Calu3 (cell line): Measurements from ENCODE around the gene SYNPR. TPM values are rescaled to one million over a fixed set of nuclear protein-coding genes. Genes with fewer than 3 reads are reported as not detected.

Experiments used
- BruUV-seq: library from RNA; stranded (reverse); fragments of 400-500 nt; replicated peaks from 2 replicates; lab custom pipeline; 2021; lab: Mats Ljungman, UMichigan
- CTCF ChIA-PET: fragments of 300-600 bp; sonication (Branson Sonifier 250); formaldehyde crosslinking; loops from one replicate; lab custom pipeline; 2022; ENCODE audit warnings: antibody characterized with exemption; lab: Charles Lee
- DNase-seq: peaks from one replicate; pipeline ENCODE4 v3.0.0; 2022
- H3K27ac Mint-ChIP-seq: one replicate; pipeline ENCODE4 v1.8.0; 2022; ENCODE audit warnings: mixed read lengths; ENCODE audit not compliant: unreplicated experiment
- H3K27me3 Mint-ChIP-seq: one replicate; pipeline ENCODE4 v1.8.0; 2022; ENCODE audit warnings: mixed read lengths; ENCODE audit not compliant: unreplicated experiment
- H3K36me3 Mint-ChIP-seq: one replicate; pipeline ENCODE4 v1.8.0; 2022; ENCODE audit warnings: mild to moderate bottlenecking, moderate library complexity, mixed read lengths; ENCODE audit not compliant: insufficient read depth, unreplicated experiment
- H3K4me1 Mint-ChIP-seq: one replicate; pipeline ENCODE4 v1.8.0; 2022; ENCODE audit warnings: mild to moderate bottlenecking, low read depth, mixed read lengths; ENCODE audit not compliant: unreplicated experiment
- H3K4me3 Mint-ChIP-seq: one replicate; pipeline ENCODE4 v1.8.0; 2022; ENCODE audit warnings: mild to moderate bottlenecking, low read depth, moderate library complexity, mixed read lengths; ENCODE audit not compliant: unreplicated experiment
- H3K9me3 Mint-ChIP-seq: one replicate; pipeline ENCODE4 v1.8.0; 2022; ENCODE audit warnings: low read depth, mixed read lengths; ENCODE audit not compliant: unreplicated experiment
- intact Hi-C: fragments of 100-400 bp; cut with micrococcal nuclease; formaldehyde crosslinking; loops from one replicate; pipeline ENCODE4 v1.10.0; 2022; ENCODE audit not compliant: unreplicated experiment
- total RNA-seq: library from RNA; stranded (reverse); gene quantifications from 2 replicates; pipeline ENCODE4 v1.2.3, GENCODE V29; 2022
- TF ChIP-seq, protein P1 (sequence below): fragments of 200-600 bp; IDR thresholded peaks from one replicate; pipeline ENCODE4 v1.8.0; 2022; ENCODE audit warnings: antibody characterized with exemption; ENCODE audit not compliant: unreplicated experiment

SYNPR gene
- total RNA-seq, 1 experiment from 2014 or later, result 0.90 TPM

DNA sequence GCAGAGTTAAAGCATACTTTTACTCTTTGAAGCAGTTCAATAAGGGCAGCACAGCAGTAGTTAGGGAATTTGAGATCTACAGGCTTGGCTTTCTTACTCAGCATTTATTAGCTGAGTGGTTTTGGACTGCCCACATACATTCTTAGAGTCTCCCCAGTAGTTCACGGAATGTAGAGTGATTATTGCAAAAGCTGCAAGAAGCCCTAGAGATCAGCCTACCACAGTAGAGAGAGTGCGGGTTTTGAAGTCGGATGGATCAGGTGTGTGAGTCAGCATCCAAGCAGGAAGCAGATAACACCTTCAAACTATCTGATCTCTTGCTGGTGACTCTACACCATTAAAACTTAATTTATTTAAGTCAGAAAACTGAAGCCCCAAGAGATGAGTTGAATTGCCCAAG is 171.9 kb downstream of the SYNPR start:
- no peak overlapping the region for H3K4me3 Mint-ChIP-seq
- H3K27me3 Mint-ChIP-seq, result no peaks in the 10 kb centered on the region
- no peaks in the 10 kb centered on the region for H3K36me3 Mint-ChIP-seq
- no peaks in the 10 kb centered on the region for H3K9me3 Mint-ChIP-seq
- CTCF ChIA-PET, result no interaction called here
- intact Hi-C loops, result no loop called here
- DNase-seq, result no peak
- peaks cover 28% of the 10 kb centered on the region for H3K4me1 Mint-ChIP-seq
- TF ChIP-seq, protein P1, sequence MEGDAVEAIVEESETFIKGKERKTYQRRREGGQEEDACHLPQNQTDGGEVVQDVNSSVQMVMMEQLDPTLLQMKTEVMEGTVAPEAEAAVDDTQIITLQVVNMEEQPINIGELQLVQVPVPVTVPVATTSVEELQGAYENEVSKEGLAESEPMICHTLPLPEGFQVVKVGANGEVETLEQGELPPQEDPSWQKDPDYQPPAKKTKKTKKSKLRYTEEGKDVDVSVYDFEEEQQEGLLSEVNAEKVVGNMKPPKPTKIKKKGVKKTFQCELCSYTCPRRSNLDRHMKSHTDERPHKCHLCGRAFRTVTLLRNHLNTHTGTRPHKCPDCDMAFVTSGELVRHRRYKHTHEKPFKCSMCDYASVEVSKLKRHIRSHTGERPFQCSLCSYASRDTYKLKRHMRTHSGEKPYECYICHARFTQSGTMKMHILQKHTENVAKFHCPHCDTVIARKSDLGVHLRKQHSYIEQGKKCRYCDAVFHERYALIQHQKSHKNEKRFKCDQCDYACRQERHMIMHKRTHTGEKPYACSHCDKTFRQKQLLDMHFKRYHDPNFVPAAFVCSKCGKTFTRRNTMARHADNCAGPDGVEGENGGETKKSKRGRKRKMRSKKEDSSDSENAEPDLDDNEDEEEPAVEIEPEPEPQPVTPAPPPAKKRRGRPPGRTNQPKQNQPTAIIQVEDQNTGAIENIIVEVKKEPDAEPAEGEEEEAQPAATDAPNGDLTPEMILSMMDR, result no peak
- H3K27ac Mint-ChIP-seq, result peak overlapping the region; percentile 39
- BruUV-seq, result no TSS peak

DNA sequence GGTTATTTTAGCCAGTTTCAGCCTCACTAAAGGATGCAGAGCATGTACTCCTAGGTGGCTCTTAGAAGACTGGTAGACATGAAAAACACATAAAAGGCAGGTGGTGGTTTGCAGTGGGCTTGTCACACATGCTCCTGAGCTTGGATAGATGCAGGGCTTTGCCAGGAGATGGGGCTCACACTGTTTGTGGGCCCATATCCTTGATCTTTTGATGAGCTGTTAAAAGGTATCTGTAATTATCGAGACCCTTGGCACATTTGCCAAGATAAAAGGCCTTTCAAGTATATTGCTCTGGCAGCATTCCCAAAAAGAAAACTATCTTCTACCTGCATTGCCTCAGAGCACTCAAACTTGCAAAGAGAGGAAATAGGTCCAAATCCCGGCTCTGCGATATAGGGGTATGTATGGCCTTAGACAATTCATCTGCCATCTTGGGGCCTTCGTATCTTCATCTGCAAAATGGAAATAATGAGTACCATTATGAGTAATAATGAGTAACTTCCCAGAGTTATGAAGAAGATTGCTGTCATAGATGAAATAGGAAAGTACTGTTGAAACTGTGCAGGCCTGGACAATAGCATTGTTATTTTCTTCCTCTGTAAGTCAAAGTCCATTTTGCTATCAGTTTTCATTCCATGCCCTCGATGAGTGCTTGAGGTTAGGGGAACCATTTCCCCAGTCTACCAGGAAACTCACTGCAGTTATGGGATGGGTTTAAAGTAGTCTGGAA is 172.7 kb downstream of the SYNPR start:
- TF ChIP-seq, protein P1, result no peak
- intact Hi-C loops, result no loop called here
- H3K27ac Mint-ChIP-seq, result peak overlapping the region; percentile 39
- peaks cover 28% of the 10 kb centered on the region for H3K4me1 Mint-ChIP-seq
- no TSS peak for BruUV-seq
- CTCF ChIA-PET, result interaction anchor here (0.5 kb wide), 1 partner anchor 1080 kb away, joined by 3 read pairs; no protein-coding TSS in a partner anchor
- no peaks in the 10 kb centered on the region for H3K36me3 Mint-ChIP-seq
- no peak for DNase-seq
- no peak overlapping the region for H3K4me3 Mint-ChIP-seq
- no peaks in the 10 kb centered on the region for H3K27me3 Mint-ChIP-seq
- H3K9me3 Mint-ChIP-seq, result no peaks in the 10 kb centered on the region

DNA sequence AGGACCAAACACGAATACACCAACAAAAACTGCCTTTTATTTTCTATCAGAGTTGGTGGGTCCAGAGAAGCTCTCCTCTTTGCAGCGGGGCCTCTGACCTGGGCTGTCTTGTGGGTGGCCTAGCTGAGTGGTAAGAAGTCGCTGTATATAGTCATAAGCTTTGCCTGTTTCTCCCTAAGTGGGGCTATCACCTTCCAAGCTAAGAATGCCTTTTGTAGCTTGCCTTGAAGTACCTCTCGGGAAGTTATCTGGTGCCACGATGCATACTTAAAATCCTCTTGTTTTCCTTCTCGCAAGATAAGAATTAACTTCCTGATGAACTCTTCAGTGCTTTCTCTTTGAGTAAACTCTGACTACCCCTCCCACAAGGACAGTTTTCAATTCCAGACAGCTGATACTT is 178.8 kb downstream of the SYNPR start:
- no TSS peak for BruUV-seq
- H3K4me3 Mint-ChIP-seq, result no peak overlapping the region
- CTCF ChIA-PET, result no interaction called here
- TF ChIP-seq, protein P1, result no peak
- no peaks in the 10 kb centered on the region for H3K36me3 Mint-ChIP-seq
- H3K9me3 Mint-ChIP-seq, result no peaks in the 10 kb centered on the region
- H3K27ac Mint-ChIP-seq, result no peak overlapping the region
- no peaks in the 10 kb centered on the region for H3K27me3 Mint-ChIP-seq
- peaks cover 3% of the 10 kb centered on the region for H3K4me1 Mint-ChIP-seq
- DNase-seq, result no peak
- intact Hi-C loops, result no loop called here

DNA sequence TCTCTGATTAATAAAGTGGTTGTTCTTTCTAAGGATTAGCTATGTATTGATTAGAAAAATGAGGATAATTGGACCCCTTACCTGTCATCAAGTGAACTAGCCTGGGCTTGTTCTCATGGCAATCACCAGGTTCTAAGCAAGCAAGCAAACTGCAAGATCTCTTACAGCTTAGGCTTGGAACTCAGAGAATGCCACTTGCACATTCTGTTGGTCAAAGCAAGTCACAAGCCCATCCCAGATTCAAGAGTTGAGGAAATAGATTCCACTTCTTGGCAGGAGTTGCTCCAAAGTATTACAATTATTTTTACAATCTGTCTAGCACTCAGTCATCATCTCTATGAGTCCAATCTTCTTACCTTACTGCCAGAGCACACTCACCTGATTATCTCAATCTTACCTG is 180.3 kb downstream of the SYNPR start:
- H3K36me3 Mint-ChIP-seq, result no peaks in the 10 kb centered on the region
- H3K4me1 Mint-ChIP-seq, result no peaks in the 10 kb centered on the region
- DNase-seq, result no peak
- H3K9me3 Mint-ChIP-seq, result no peaks in the 10 kb centered on the region
- TF ChIP-seq, protein P1, result no peak
- CTCF ChIA-PET, result no interaction called here
- H3K4me3 Mint-ChIP-seq, result no peak overlapping the region
- intact Hi-C loops, result no loop called here
- no peak overlapping the region for H3K27ac Mint-ChIP-seq
- no peaks in the 10 kb centered on the region for H3K27me3 Mint-ChIP-seq
- BruUV-seq, result no TSS peak
